Activated CD4-positive, alpha-beta T cell treated with anti-CD3 and anti-CD28 coated beads, Interleukin-2, amount 50 U/mL, for 1 hour (primary cell): Measurements from ENCODE around the gene INKA2.

ENCODE experiments used
- DNase-seq: peaks from one replicate; pipeline ENCODE4 v3.0.0-alpha.2; 2020

Gene INKA2

DNA sequence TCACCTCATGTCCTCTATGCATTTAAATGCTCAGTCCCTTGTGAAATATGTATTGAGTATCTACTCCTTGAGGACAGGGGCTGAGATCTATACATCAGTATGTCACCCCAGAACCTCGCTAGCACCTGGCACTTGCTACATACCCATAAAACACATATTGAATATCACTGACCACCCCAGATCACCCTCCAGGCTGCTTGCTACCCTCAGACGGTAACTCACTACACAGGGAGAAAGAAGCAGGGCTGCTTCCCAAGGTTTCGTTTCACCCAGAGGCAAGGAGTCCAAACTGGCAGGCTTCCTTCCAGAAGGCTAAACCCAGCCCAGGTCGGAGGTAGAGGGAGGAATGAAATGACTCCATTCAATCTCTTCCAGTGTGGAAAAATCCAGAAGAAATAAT, 8.5 kb downstream of the INKA2 start:
- no peak for DNase-seq

- DNase-seq = no peak
Observed at GRCh38 chr1:111729946-111730681, 9.1 kb downstream of the INKA2 start.

GRCh38 chr1:111729271-111729921, 9.8 kb downstream of the INKA2 start:
- DNase-seq = no peak

DNA sequence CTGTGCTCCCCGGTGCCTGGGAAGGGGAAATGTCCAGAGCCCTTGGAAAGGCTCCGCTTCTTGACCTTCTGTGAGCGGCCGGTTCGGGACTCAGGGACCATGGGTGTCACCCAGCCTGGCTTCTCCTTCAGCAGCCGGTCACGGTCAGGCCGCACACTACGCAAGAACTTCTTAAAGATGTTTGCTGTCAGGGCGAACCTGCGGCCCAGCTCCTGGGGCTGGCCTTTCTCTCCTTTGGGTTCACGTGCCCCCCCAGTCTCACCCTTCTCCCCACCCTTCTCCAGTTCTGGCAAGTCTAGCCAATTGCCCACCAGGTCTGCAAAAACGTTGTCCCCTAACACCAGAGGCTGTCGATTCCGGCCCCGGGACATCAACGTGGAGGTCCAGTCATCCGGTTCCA, 12.1 kb downstream of the INKA2 start:
- no peak for DNase-seq

- no peak for DNase-seq
Observed at GRCh38 chr1:111725192-111725591, 14.0 kb downstream of the INKA2 start.

DNA sequence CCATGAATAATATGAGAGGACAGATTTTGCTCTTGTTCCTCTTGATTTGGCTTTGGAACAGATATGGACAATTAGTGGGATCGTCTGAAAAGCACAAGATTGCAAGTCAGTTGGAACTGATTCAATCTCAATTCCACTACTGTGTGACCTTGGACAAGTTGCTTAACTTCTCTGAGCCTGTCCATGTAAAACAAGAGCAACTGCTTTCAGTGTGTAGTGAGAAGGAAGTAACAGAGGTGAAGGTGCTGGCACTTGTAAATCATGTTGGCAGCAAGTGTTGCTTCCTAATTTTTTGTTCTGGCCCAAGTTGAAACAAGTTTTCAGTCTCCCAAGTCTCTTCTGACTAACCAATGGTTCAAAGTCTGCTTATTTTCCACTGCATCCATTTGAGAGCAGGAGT, 15.3 kb downstream of the INKA2 start:
- DNase-seq = no peak

DNA sequence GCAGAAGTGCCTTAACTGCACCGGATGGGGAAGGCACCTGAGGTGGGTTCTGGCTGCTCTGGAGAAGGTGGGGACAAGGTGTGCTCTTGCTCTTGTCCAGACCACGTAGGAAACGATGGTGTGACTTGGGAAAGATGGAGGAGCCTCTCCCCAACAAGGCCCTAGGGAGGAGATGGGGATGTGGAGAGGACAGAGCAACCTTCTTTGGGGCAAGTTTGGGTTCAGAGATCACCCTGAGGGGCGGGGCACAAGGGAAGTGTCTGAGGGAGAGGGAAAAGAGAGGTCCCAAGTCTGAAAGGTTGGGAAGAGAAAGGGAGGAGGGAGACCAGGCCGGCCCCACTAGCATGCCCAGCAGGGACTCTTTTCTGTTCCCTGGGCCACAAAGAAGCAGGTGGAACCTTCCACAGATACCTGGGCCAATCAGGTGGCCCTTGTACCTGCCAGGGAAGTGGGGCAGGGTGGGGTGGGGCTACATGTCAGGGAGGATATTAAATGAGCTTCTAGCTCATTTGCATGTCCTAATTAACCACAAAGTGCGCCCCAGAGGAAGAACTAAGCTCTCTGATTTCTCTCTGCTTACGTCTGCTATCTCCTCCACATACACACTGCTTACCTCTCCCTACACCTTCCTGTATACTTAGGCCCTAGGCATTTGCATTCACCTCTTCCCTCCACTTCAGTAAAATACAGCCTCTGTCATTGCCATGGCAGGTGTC, 15.9 kb downstream of the INKA2 start:
- peak; percentile 48 for DNase-seq

DNA sequence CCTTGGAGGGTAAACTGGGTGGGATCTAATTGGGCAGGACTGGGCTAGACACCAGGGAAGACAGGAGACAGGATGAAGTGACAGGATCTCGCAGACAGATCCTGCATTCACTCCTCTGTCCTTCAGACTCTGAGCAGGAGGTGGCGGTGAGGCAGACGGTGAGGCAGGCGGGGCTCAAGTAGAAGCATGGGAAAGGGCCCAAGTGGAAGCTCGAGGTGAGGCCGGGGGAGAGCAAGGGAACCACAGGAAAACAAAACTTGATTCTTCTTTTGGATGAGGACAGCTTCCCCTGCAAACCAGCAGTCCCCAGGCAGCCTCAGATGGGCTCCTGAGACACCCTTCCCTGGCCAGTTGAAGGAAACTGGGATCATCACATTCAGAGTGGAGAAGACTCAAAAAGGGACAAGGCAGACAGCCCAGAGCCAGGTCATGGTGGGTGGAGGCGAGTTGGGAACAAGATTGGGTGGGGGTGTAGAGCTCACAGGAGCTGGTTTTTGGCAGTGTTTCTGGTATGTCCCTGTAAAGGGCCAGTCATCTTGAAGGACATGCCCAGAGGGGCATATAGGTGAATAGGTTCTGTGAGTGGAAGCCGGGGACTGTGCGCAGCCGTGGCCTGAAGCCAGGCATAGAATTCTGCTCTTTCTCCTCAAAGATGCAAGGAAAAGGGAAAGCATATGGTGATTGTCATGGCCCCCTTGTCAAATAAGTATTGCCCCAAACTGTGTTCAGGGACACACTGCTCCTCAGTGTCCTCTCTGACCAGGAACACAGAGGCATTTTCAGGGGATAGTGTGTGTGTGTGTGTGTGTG, 18.0 kb downstream of the INKA2 start:
- no peak for DNase-seq

DNA sequence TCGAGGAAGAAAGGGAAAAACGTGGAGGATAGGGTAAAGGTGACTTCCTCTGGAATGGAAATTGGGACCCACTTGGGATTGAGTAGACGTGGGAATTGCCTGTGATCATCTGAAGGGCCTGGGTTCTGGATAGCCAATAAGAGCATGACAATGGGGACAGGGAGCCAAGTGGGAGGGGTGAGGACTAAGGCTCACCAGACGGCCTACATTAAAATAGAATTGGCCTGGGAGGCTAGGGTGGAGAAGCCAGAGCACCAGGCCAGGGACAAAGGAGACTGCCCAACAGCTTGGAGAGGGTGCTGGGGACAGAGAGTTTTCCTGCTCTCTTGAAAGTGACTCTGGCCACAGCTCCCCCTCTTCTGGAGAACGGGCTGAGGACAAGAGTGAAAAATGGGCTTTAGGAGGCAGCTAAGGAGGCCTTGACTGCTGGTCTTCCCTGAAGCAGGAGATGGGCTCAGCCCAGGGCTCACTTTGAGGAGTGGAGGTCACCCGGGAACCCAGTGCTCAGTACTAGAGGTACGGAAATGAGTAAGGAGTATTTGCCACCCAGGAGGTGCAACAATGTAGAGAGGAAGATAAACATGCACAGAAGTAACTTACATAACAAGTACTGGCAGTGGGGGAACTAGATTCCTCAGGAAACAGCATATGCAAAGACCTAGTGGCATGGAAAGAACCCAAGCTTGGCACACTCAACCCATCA, 18.8 kb downstream of the INKA2 start:
- no peak for DNase-seq

GRCh38 chr1:111719674-111720132, 19.5 kb downstream of the INKA2 start:
- DNase-seq = no peak

DNA sequence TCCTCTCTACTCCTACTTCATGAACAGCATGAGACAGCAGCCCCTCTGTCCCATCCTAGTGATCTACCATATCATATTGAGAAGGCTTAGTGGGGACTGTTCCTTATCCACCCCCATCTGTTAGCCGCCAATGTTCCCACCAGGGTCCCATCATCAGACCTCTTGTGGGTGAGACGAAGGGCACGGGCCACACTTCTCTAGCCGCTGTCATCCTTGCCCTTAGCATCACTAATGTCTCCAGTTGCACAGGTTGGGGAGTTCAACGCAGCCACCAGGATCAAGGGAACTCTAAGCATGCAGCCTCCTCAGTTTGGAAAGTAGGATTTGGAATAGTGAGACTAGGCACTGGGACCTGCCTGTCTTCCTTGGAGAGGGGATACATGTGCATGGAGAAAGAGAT, 20.1 kb downstream of the INKA2 start:
- no peak for DNase-seq

GRCh38 chr1:111717450-111717849, 21.7 kb downstream of the INKA2 start:
- DNase-seq = no peak

DNA sequence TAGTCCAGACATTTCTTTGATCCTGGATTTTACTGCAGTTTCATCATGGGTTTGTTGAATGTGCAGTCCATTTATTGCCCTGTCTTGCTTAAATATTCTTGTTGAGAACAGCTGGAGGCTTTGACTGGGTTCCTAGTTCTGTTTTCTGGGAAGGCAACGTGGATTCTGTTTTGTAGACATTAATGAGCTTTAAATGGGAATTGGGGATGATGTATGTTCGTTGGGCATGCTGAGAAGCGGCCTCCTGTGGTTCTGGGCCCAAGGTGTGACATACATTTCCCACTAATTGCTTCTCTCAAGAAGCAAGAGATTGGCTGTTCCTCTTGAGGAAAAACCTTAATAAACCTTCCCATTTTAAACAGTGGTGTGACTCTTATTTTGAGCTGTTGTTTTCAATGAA, 22.9 kb downstream of the INKA2 start:
- no peak for DNase-seq

DNA sequence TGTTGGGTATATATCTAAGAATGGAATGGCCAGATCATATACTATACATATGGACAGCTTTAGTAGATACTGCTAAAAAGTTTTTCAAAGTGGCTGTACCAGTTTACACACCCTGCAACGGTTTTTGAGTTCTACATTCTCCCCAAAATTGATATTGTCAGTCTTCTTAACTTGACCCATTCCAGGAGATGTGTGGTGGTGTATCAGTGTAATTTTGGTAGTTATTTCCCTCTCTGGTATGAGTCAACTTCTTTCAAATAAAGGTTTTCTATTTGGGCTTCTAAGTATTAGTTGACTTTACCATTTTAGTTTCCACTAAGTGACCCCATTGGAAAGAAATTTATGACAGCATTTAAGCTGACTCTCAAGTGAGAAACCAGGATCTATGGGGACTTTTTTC, 29.2 kb downstream of the INKA2 start:
- no peak for DNase-seq

GRCh38 chr1:111707906-111708305, 31.3 kb downstream of the INKA2 start:
- DNase-seq = no peak

DNA sequence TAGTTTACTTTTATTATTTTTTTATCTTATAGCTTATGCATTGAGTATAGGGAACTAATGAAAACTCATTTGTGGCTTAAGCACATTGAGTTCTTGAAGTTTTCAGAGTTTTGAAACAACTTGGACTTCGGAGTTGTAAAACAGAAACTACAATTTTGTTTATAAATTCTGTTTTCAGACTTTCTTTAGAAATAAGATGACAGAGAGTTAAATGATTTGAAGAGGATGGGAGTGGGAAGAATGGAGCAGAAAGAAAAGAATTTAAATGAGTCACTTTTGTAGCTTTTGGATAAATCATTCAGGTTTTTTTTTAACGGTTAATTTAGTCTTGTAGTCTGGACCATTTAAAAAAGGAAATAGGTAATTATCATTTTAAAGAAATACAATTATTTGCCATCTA, 32.3 kb downstream of the INKA2 start:
- DNase-seq = no peak

DNA sequence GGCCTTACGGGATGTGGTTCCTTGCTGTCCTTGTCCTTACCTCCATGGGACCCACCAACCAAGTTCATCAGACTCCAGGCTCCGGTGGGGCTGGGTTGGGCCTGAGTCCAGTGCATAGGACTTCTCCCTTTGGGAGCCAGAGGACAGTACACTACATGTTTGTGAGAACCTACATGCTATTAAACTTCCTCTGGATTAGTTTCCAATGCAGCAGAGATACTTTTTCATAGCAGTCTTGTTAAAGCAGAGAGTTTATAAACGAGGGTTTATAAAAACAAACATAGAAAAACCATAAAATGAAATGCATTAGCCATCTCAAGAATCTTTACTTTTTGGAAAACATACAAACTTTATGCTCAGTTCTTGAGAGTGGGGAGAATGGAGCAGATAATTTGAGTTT, 33.4 kb downstream of the INKA2 start:
- DNase-seq = no peak

GRCh38 chr1:111704776-111705175, 34.4 kb downstream of the INKA2 start:
- DNase-seq = no peak

- DNase-seq = no peak
Observed at GRCh38 chr1:111704240-111704639, 35.0 kb downstream of the INKA2 start.

DNA sequence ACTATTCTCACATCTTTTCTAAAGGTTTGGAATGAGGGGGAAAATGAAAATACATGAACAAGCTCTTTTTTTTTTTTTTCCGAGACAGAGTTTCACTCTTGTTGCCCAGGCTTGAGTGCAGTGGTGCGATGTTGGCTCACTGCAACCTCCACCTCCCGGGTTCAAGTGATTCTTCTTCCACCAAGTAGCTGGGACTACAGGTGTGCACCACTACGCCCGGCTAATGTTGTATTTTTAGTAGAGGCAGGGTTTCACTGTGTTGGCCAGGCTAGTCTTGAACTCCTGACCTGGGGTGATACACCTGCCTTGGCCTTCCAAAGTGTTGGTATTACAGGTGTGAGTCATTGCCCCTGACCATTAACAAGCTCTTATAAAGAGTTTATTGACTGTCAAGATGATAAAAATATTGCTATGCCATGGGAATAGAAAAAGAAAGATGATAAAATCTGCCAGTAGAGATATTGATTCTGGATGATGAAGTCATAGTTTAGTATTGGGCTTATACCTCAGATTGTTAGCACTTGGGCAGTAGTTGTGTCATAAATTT, 36.6 kb downstream of the INKA2 start:
- DNase-seq = no peak

GRCh38 chr1:111699268-111699667, 39.9 kb downstream of the INKA2 start:
- DNase-seq = no peak

- no peak for DNase-seq
Observed at GRCh38 chr1:111696330-111696729, 42.9 kb downstream of the INKA2 start.
